Panc1 (cell line): Measurements from ENCODE around the gene ADGRV1.

Source experiments
- POLR2AphosphoS5 ChIP-seq: IDR thresholded peaks from 2 replicates; pipeline ENCODE4 v1.6.1; 2012; ENCODE audit warnings: mild to moderate bottlenecking, low read depth, low read length, moderate library complexity
- SIN3A ChIP-seq: IDR thresholded peaks from 2 replicates; pipeline ENCODE4 v1.6.1; 2012; ENCODE audit warnings: low read depth, mild to moderate bottlenecking, low read length, moderate library complexity, borderline replicate concordance; ENCODE audit not compliant: insufficient read depth
- TF ChIP-seq, protein P1 (sequence below): fragments of 450-650 bp; IDR thresholded peaks from 2 replicates; pipeline ENCODE4 v1.5.1; 2017; ENCODE audit warnings: mild to moderate bottlenecking

DNA sequence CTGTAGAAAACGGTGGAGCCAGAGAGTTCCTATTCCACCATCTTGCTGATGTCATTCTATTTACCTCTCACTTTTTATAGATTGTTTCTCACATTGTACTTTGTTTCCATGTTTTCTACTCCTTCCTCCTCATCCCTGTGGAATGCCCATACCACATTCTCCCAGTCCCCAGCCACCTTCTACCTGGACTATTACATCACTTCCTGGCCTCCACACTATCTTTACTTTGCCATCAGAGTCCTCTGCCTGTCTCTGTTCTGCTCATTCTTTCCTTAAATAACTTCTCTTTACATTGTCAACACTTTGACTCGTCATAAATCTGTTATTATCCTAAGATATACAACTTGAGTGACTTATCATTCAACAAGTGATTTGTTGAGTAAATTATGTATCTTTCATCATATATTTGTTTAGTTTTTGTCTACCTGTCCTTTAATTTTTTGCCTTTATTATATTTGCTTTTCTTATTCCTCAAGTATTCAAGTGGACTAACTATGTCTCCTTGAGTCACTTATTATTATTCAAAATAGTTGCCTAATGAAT, 182.5 kb downstream of the ADGRV1 start:
- TF ChIP-seq, protein P1, sequence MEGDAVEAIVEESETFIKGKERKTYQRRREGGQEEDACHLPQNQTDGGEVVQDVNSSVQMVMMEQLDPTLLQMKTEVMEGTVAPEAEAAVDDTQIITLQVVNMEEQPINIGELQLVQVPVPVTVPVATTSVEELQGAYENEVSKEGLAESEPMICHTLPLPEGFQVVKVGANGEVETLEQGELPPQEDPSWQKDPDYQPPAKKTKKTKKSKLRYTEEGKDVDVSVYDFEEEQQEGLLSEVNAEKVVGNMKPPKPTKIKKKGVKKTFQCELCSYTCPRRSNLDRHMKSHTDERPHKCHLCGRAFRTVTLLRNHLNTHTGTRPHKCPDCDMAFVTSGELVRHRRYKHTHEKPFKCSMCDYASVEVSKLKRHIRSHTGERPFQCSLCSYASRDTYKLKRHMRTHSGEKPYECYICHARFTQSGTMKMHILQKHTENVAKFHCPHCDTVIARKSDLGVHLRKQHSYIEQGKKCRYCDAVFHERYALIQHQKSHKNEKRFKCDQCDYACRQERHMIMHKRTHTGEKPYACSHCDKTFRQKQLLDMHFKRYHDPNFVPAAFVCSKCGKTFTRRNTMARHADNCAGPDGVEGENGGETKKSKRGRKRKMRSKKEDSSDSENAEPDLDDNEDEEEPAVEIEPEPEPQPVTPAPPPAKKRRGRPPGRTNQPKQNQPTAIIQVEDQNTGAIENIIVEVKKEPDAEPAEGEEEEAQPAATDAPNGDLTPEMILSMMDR: no peak
- TF ChIP-seq POLR2AphosphoS5: no peak
- TF ChIP-seq SIN3A: no peak
